GM12878 (cell line): ENCODE data around the gene MT1E. TPM values are rescaled to one million over a fixed set of nuclear protein-coding genes. Genes with fewer than 3 reads are reported as not detected.

Experiments used
- ATAC-seq: fragments of 200-7000 bp; cut with Tn5 transposase; 3 replicates; pipeline ENCODE4 v1.9.1; 2020; ENCODE audit warnings: mild to moderate bottlenecking, moderate library complexity
- BruUV-seq: library from RNA; stranded (reverse); fragments of 400-500 nt; replicated peaks from 2 replicates; lab custom pipeline; 2021; lab: Mats Ljungman, UMichigan
- CTCF ChIA-PET: fragments of 300-600 bp; sonication (Branson Sonifier 250); formaldehyde crosslinking; extraction: SDS; loops from one replicate; lab custom pipeline; 2021; ENCODE audit warnings: inconsistent platforms; lab: Yijun Ruan, JAX
- POLR2A ChIA-PET: fragments of 350-600 bp; formaldehyde crosslinking; extraction: SDS; loops from one replicate; lab custom pipeline; 2021; ENCODE audit warnings: inconsistent platforms; lab: Charles Lee
- RAD21 ChIA-PET: fragments of 300-600 bp; sonication (Branson Sonifier 250); formaldehyde crosslinking; loops from one replicate; lab custom pipeline; 2023; ENCODE audit warnings: antibody characterized with exemption; ENCODE audit not compliant: unreplicated experiment; lab: Charles Lee
- SMC1A ChIA-PET: fragments of 300-600 bp; sonication (Branson Sonifier 250); formaldehyde crosslinking; loops from one replicate; lab custom pipeline; 2023; ENCODE audit not compliant: unreplicated experiment, uncharacterized antibody; lab: Charles Lee
- DNase-seq: peaks from one replicate; pipeline ENCODE4 v3.0.0-alpha.2; 2011; ENCODE audit warnings: low read depth, low spot score
- FAIRE-seq: peaks from 3 replicates; lab custom pipeline; 2011; peaks lifted over from hg19 to GRCh38; lab: Jason Lieb, UNC
- H2AFZ ChIP-seq: 2 replicates; pipeline ENCODE4 v1.6.0; 2011; ENCODE audit warnings: low read depth, low read length, control low read depth; ENCODE audit not compliant: control insufficient read depth
- H3K27ac ChIP-seq: 2 replicates; pipeline ENCODE4 v1.5.1; 2011; ENCODE audit warnings: control low read depth; ENCODE audit not compliant: control insufficient read depth, insufficient read depth
- H3K27me3 ChIP-seq, 2 experiments: replicated peaks in 1 of 2; 2 replicates each; pipeline versions ENCODE4 v1.6.0 to v1.6.1; 2011; ENCODE audit warnings: low read length in 1 of 2; ENCODE audit not compliant: control insufficient read depth in 2 of 2, insufficient read depth in 2 of 2
- H3K36me3 ChIP-seq, 2 experiments: 2 replicates each; pipeline ENCODE4 v1.5.1; 2011; ENCODE audit warnings: low read length in 1 of 2; ENCODE audit not compliant: control insufficient read depth in 2 of 2, insufficient read depth in 2 of 2
- H3K4me1 ChIP-seq: 2 replicates; pipeline ENCODE4 v1.6.1; 2011; ENCODE audit warnings: mild to moderate bottlenecking, low read length, moderate library complexity, mixed read lengths; ENCODE audit not compliant: control insufficient read depth, insufficient read depth
- H3K4me2 ChIP-seq: 2 replicates; pipeline ENCODE4 v1.6.0; 2011; ENCODE audit warnings: control low read depth; ENCODE audit not compliant: control insufficient read depth, insufficient read depth
- H3K4me3 ChIP-seq: fragments of 200-600 bp; sonication (generic); 2 replicates; pipeline ENCODE4 v1.5.1; 2016
- H3K79me2 ChIP-seq: 2 replicates; pipeline ENCODE4 v1.6.0; 2011; ENCODE audit warnings: low read length; ENCODE audit not compliant: control insufficient read depth, insufficient read depth
- H3K9ac ChIP-seq: 2 replicates; pipeline ENCODE4 v1.8.0; 2011; ENCODE audit warnings: low read length, control low read depth, mixed read lengths; ENCODE audit not compliant: control insufficient read depth, insufficient read depth
- H3K9me3 ChIP-seq: replicated peaks from 3 replicates; pipeline ENCODE4 v1.5.1; 2011; ENCODE audit warnings: mild to moderate bottlenecking, low read length; ENCODE audit not compliant: control insufficient read depth, insufficient read depth
- H4K20me1 ChIP-seq: 2 replicates; pipeline ENCODE4 v1.6.0; 2011; ENCODE audit not compliant: control insufficient read depth, insufficient read depth
- BCL11A ChIP-seq: IDR thresholded peaks from 2 replicates; pipeline ENCODE4 v1.6.1; 2011; ENCODE audit warnings: low read depth, low read length
- HSF1 ChIP-seq: fragments of 150-350 bp; IDR thresholded peaks from 2 replicates; pipeline ENCODE4 v1.6.1; 2014; ENCODE audit warnings: mild to moderate bottlenecking, low read depth, low read length
- KLF5 ChIP-seq: fragments of 450-650 bp; IDR thresholded peaks from 2 replicates; pipeline ENCODE4 v1.6.1; 2014; ENCODE audit warnings: mild to moderate bottlenecking; ENCODE audit not compliant: partially characterized antibody
- MEF2B ChIP-seq: fragments of 450-650 bp; IDR thresholded peaks from 2 replicates; pipeline ENCODE4 v1.6.1; 2018; ENCODE audit warnings: mild to moderate bottlenecking, moderate library complexity; ENCODE audit not compliant: partially characterized antibody, poor library complexity, severe bottlenecking
- NFXL1 ChIP-seq: fragments of 450-650 bp; IDR thresholded peaks from 2 replicates; pipeline ENCODE4 v1.6.1; 2017; ENCODE audit warnings: antibody characterized with exemption, mild to moderate bottlenecking, borderline replicate concordance
- NR2C2 ChIP-seq: IDR thresholded peaks from 2 replicates; pipeline ENCODE4 v1.6.1; 2011; ENCODE audit warnings: borderline replicate concordance, low read depth; ENCODE audit not compliant: control insufficient read depth, insufficient read length
- PBX3 ChIP-seq: IDR thresholded peaks from 2 replicates; pipeline ENCODE4 v1.6.1; 2011; ENCODE audit warnings: mild to moderate bottlenecking, low read depth, low read length, moderate library complexity; ENCODE audit not compliant: insufficient replicate concordance
- POLR2A ChIP-seq: IDR thresholded peaks from 2 replicates; pipeline ENCODE4 v1.6.1; 2011; ENCODE audit warnings: low read depth, mild to moderate bottlenecking, low read length
- STAT1 ChIP-seq: fragments of 450-650 bp; conservative IDR thresholded peaks from 2 replicates; pipeline ENCODE4 v1.6.1; 2014; ENCODE audit warnings: antibody characterized with exemption, mild to moderate bottlenecking
- USF2 ChIP-seq: IDR thresholded peaks from 2 replicates; pipeline ENCODE4 v1.6.1; 2011; ENCODE audit warnings: low read depth, low read length, improper control_type of control experiment, borderline replicate concordance
- ZNF24 ChIP-seq: fragments of 450-650 bp; IDR thresholded peaks from 2 replicates; pipeline ENCODE4 v1.6.1; 2017; ENCODE audit warnings: antibody characterized with exemption, mild to moderate bottlenecking
- WGBS: methylation state at CpG from one replicate; pipeline ENCODE4 v1.1.6; 2016; ENCODE audit warnings: low lambda C conversion rate; ENCODE audit not compliant: insufficient replicate concordance, insufficient coverage; ENCODE audit errors: missing lambda C conversion rate; 5-methylcytosine and 5-hydroxymethylcytosine counted together
- in situ Hi-C: fragments of 300-500 bp; cut with MboI; formaldehyde crosslinking; loops from 9 replicates; pipeline ENCODE4 v1.14.3; 2018; ENCODE audit warnings: mixed read lengths
- intact Hi-C: fragments of 100-400 bp; cut with micrococcal nuclease; formaldehyde crosslinking; loops from one replicate; pipeline ENCODE4 v1.14.2; 2022; ENCODE audit not compliant: unreplicated experiment
- polyA plus RNA-seq, 11 experiments: library from polyadenylated mRNA; depleted of rRNA in 4 of 11; unstranded in 6 of 11; stranded (reverse) in 5 of 11; fragments of >200 nt; fragmentation: Nextera tagmentation in 4 of 11; fragmentation: Illumina TruSeq in 1 of 11; extraction: Ambion mirVana in 4 of 11; extraction: Trizol in 1 of 11; gene quantifications; 1 replicate in 1 of 11; 2 replicates in 10 of 11; pipeline versions ENCODE4 v1.2.1 to v1.2.3, GENCODE V29; 2011 to 2016; ENCODE audit warnings: inconsistent platforms in 2 of 11, missing spikeins in 2 of 11, low read depth in 1 of 11
- total RNA-seq, 4 experiments: library from RNA; depleted of rRNA in 3 of 4; stranded (reverse); fragments of >200 nt in 3 of 4; fragmentation: Illumina TruSeq in 1 of 4; extraction: Trizol in 1 of 4; gene quantifications; 2 replicates each; pipeline versions ENCODE4 v1.2.1 to v1.2.3, GENCODE V29; 2013 to 2021

The MT1E gene
- total and polyA plus RNA-seq, 10 of the 15 experiments (the other 5 are each of a cell fraction or from before 2014, with no cell fraction given): 5.8 to 22.3 (median 16.5) TPM

GRCh38 chr16:56637814-56638750, 12.5 kb downstream of the MT1E start, which contains the start of gene MT1A (continued):
- TF ChIP-seq USF2 (no peak), STAT1 (no peak)
- TF ChIP-seq, all 136 proteins: peak for 0

GRCh38 chr16:56639045-56639444, 13.5 kb downstream of the MT1E start:
- ChIA-PET CTCF (no interaction called here), RAD21 (no interaction called here), POLR2A (no interaction called here), SMC1A (no interaction called here)
- H3K4me3 ChIP-seq: no peak overlapping the region
- BruUV-seq: no TSS peak
- no peaks in the 10 kb centered on the region for H3K4me1 ChIP-seq
- no peaks in the 10 kb centered on the region for H4K20me1 ChIP-seq
- peaks cover 12 to 23% of the 10 kb centered on the region in 2 experiments; a peak in 3 of 4 replicates for H3K27me3 ChIP-seq
- DNase-seq (no peak), FAIRE-seq (no peak), ATAC-seq (no peak)
- no peak overlapping the region for H2AFZ ChIP-seq
- TF ChIP-seq PBX3 (no peak), NR2C2 (no peak), ZNF24 (no peak), NFXL1 (no peak), POLR2A (no peak), HSF1 (no peak), MEF2B (no peak), BCL11A (no peak), KLF5 (no peak)
- H3K27ac ChIP-seq: no peak overlapping the region
- no peak overlapping the region for H3K9ac ChIP-seq
- H3K79me2 ChIP-seq: no peaks in the 10 kb centered on the region
- H3K36me3 ChIP-seq: no peaks in the 10 kb centered on the region
- intact Hi-C loops: no loop called here
- no peaks in the 10 kb centered on the region for H3K9me3 ChIP-seq
- in situ Hi-C loops: no loop called here
- no peak overlapping the region for H3K4me2 ChIP-seq
- WGBS: 8% methylated on average over 1 of the region's 1 CpG
